Prostate gland (tissue), 2 donors: ENCODE results near the gene TDRD9. TPM values are rescaled to one million over a fixed set of nuclear protein-coding genes. Genes with fewer than 3 reads are reported as not detected.

Experiments
- DNase-seq: peaks from one replicate; pipeline ENCODE4 v3.0.0-alpha.2; 2019; ENCODE audit warnings: low spot score
- H3K27ac ChIP-seq, 2 donors: fragments of 200-600 bp; sonication (generic); 2 replicates each; pipeline ENCODE4 v1.5.1; 2017 to 2019
- H3K27me3 ChIP-seq: fragments of 200-600 bp; sonication (generic); replicated peaks from 2 replicates; pipeline ENCODE4 v1.5.1; 2019; ENCODE audit not compliant: insufficient read depth
- H3K36me3 ChIP-seq, 2 donors: fragments of 200-600 bp; sonication (generic); 1 replicate in 1 of 2; 2 replicates in 1 of 2; pipeline versions ENCODE4 v1.5.1 to v1.8.1; 2017 to 2019
- H3K4me1 ChIP-seq: fragments of 200-600 bp; sonication (generic); replicated peaks from 2 replicates; pipeline ENCODE4 v1.5.1; 2019
- H3K4me3 ChIP-seq, 2 donors: fragments of 200-600 bp; sonication (generic); 2 replicates each; pipeline ENCODE4 v1.5.1; 2017 to 2019
- H3K9me3 ChIP-seq: fragments of 200-600 bp; sonication (generic); 2 replicates; pipeline ENCODE4 v1.5.1; 2017
- CTCF ChIP-seq, 4 experiments: fragments of 200-600 bp in 2 of 4; fragments of 450-650 bp in 2 of 4; sonication (generic) in 2 of 4; IDR thresholded peaks; 1 replicate in 3 of 4; 2 replicates in 1 of 4; pipeline ENCODE4 v1.5.1; 2016 to 2019; ENCODE audit warnings: antibody characterized with exemption in 4 of 4, mild to moderate bottlenecking in 2 of 4, moderate library complexity in 2 of 4
- POLR2A ChIP-seq: fragments of 450-650 bp; IDR thresholded peaks from one replicate; pipeline ENCODE4 v1.6.1; 2016; ENCODE audit warnings: antibody characterized with exemption, mild to moderate bottlenecking
- POLR2AphosphoS5 ChIP-seq: sonication (generic); formaldehyde crosslinking; IDR thresholded peaks from one replicate; pipeline ENCODE4 v1.6.1; 2017; ENCODE audit warnings: antibody characterized with exemption
- WGBS: methylation state at CpG from one replicate; pipeline ENCODE4 v1.1.5; 2018; 5-methylcytosine and 5-hydroxymethylcytosine counted together
- intact Hi-C: fragments of 100-400 bp; cut with DNase I; formaldehyde crosslinking; loops from one replicate; pipeline ENCODE4 v1.14.2; 2022
- total RNA-seq, 2 donors: library from RNA; depleted of rRNA; stranded (reverse); fragments of >200 nt; gene quantifications; one replicate each; pipeline ENCODE4 v1.1.0, GENCODE V29; 2016

TDRD9 gene
- 10 to 100 TPM in 1 of 2 donors, under 1 TPM in 1; 0.64 to 18.2 TPM for total RNA-seq

GRCh38 chr14:103928011-103928890 is at the start of gene TDRD9:
Gene TDRD9 (plus strand): TSS chr14:103928456. CDS start chr14:103928510, 54 bp downstream.
- Histone ChIP-seq H3K27ac (no peak within 1 kb of the TSS), H3K4me3 (no peak within 1 kb of the TSS), H3K9me3 (no peaks in the 10 kb centered on the region), H3K36me3 (no peaks in the 10 kb centered on the region), H3K4me1 (no peaks in the 10 kb centered on the region), H3K27me3 (no peaks in the 10 kb centered on the region)
- TF ChIP-seq POLR2AphosphoS5 (no peak), CTCF (IDR thresholded peaks at IDR 0.05) (no peak), POLR2A (no peak)
- no peak for DNase-seq
- WGBS: 69% methylated on average over 63 of the region's 97 CpGs
- intact Hi-C loops: no loop called here

- Histone ChIP-seq H3K9me3 (no peaks in the 10 kb centered on the region), H3K36me3 (no peaks in the 10 kb centered on the region), H3K4me3 (peak overlapping the region; percentile 14 to 16), H3K27me3 (no peaks in the 10 kb centered on the region), H3K4me1 (peaks cover 28% of the 10 kb centered on the region), H3K27ac (peak overlapping the region; percentile 80 to 88)
- no peak for DNase-seq
- TF ChIP-seq CTCF (IDR thresholded peaks at IDR 0.05): no peak
- no peak for TF ChIP-seq POLR2A
- no peak for TF ChIP-seq POLR2AphosphoS5
- 65% methylated on average over 16 of the region's 16 CpGs for WGBS
- intact Hi-C loops: no loop called here
Measured at GRCh38 chr14:103879118-103879569, 49.1 kb upstream of the TDRD9 start.

GRCh38 chr14:103879570-103880347 is 48.5 kb upstream of the TDRD9 start:
- no peaks in the 10 kb centered on the region for H3K27me3 ChIP-seq
- H3K27ac ChIP-seq: peak overlapping the region; percentile 80 to 88
- H3K4me3 ChIP-seq: peak overlapping the region; percentile 14 to 16
- H3K4me1 ChIP-seq: peaks cover 28% of the 10 kb centered on the region
- peak in 1 of 4 experiments; percentile 36 for TF ChIP-seq CTCF (IDR thresholded peaks at IDR 0.05)
- TF ChIP-seq POLR2A: peak; percentile 27
- peak; percentile 58 for TF ChIP-seq POLR2AphosphoS5
- no peaks in the 10 kb centered on the region for H3K9me3 ChIP-seq
- H3K36me3 ChIP-seq: no peaks in the 10 kb centered on the region
- intact Hi-C loops: no loop called here
- peak; percentile 81 for DNase-seq
- WGBS: 21% methylated on average over 34 of the region's 34 CpGs

GRCh38 chr14:103880348-103881267 is 47.6 kb upstream of the TDRD9 start:
- intact Hi-C loops: no loop called here
- no peaks in the 10 kb centered on the region for H3K36me3 ChIP-seq
- peak overlapping the region; percentile 14 to 16 for H3K4me3 ChIP-seq
- TF ChIP-seq POLR2AphosphoS5 (no peak), CTCF (IDR thresholded peaks at IDR 0.05) (no peak), POLR2A (no peak)
- no peaks in the 10 kb centered on the region for H3K27me3 ChIP-seq
- DNase-seq: peak; percentile 70
- H3K4me1 ChIP-seq: peaks cover 28% of the 10 kb centered on the region
- H3K9me3 ChIP-seq: no peaks in the 10 kb centered on the region
- WGBS: 21% methylated on average over 22 of the region's 23 CpGs
- H3K27ac ChIP-seq: peak overlapping the region; percentile 80 to 88
